Fibroblast of peridontal ligament (primary cell): Measurements from ENCODE around the gene SUSD4.

ENCODE experiments used
- DNase-seq: peaks from one replicate; pipeline ENCODE4 v3.0.0-alpha.2; 2010; ENCODE audit errors: extremely low read depth

The SUSD4 gene

GRCh38 chr1:223358826-223359225, 5.2 kb downstream of the SUSD4 start:
- no peak for DNase-seq

- DNase-seq = no peak
Measured at GRCh38 chr1:223355699-223356098, 8.3 kb downstream of the SUSD4 start.

- DNase-seq = no peak
Measured at GRCh38 chr1:223353939-223354338, 10.0 kb downstream of the SUSD4 start.

GRCh38 chr1:223352944-223353343, 11.0 kb downstream of the SUSD4 start:
- no peak for DNase-seq

- DNase-seq = no peak
Measured at GRCh38 chr1:223350361-223350908, 13.5 kb downstream of the SUSD4 start.

- DNase-seq = no peak
Measured at GRCh38 chr1:223349241-223349640, 14.7 kb downstream of the SUSD4 start.

- no peak for DNase-seq
Measured at GRCh38 chr1:223348439-223348838, 15.5 kb downstream of the SUSD4 start.

- no peak for DNase-seq
Measured at GRCh38 chr1:223347583-223347982, 16.4 kb downstream of the SUSD4 start.

- no peak for DNase-seq
Measured at GRCh38 chr1:223346311-223346710, 17.7 kb downstream of the SUSD4 start.

GRCh38 chr1:223345720-223346119, 18.3 kb downstream of the SUSD4 start:
- no peak for DNase-seq

GRCh38 chr1:223344491-223344890, 19.5 kb downstream of the SUSD4 start:
- no peak for DNase-seq

GRCh38 chr1:223343692-223344091, 20.3 kb downstream of the SUSD4 start:
- DNase-seq = no peak

- peak; percentile 23 for DNase-seq
Measured at GRCh38 chr1:223341121-223341520, 22.9 kb downstream of the SUSD4 start.

- DNase-seq = no peak
Measured at GRCh38 chr1:223340637-223341036, 23.3 kb downstream of the SUSD4 start.

- no peak for DNase-seq
Measured at GRCh38 chr1:223339861-223340260, 24.1 kb downstream of the SUSD4 start.

- DNase-seq = no peak
Measured at GRCh38 chr1:223338811-223339746, 24.9 kb downstream of the SUSD4 start.

GRCh38 chr1:223337174-223337869, 26.7 kb downstream of the SUSD4 start:
- no peak for DNase-seq

- no peak for DNase-seq
Measured at GRCh38 chr1:223334156-223334555, 29.8 kb downstream of the SUSD4 start.

GRCh38 chr1:223332997-223333396, 31.0 kb downstream of the SUSD4 start:
- DNase-seq = no peak

- DNase-seq = peak; percentile 15
Measured at GRCh38 chr1:223331929-223332328, 32.0 kb downstream of the SUSD4 start.

GRCh38 chr1:223331301-223331700, 32.7 kb downstream of the SUSD4 start:
- DNase-seq = no peak

- no peak for DNase-seq
Measured at GRCh38 chr1:223330466-223330865, 33.5 kb downstream of the SUSD4 start.
